ENCODE results near the gene PBOV1. TPM values are rescaled to one million over a fixed set of nuclear protein-coding genes. Genes with fewer than 3 reads are reported as not detected.

Gene PBOV1
- total RNA-seq, 1 experiment from 2014 or later: not detected

DNA sequence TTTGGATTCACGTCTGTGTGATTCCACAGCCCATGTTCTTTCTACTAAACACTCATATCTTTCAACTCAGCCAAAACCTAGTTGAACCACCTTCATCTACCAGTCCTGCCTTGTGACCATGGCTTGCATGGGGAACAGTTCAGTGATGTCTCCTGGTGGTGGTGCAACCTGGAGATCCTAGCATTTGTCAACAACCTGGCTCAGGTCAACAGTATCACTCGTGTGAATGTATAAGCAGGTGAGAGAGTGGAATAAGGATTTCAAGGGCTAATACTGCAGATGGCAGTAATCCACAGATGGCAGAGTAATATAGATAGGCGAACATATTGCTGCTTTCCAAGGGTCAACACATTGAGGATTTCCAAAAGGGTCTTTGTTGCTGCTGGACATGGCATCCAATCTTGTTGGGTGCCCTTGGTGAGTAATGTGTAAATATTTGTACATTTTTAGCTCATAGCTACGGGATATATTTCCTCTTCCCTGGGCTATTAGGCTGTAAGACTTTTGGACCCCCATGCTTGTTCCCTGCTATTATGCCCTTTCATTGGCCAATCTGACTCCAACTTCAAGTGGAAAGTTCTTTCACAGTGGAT, 13.4 kb downstream of the PBOV1 start:
- Histone ChIP-seq H3K4me1 (replicated peaks; ENCODE audit: insufficient read depth) (no peaks in the 10 kb centered on the region), H3K36me3 (ENCODE audit: low read depth) (peaks cover 3% of the 10 kb centered on the region; the same call in 1 of the 2 replicates), H3K79me2 (ENCODE audit: low read depth) (no peaks in the 10 kb centered on the region), H3K27ac (no peak overlapping the region), H3K27me3 (ENCODE audit: insufficient read depth, low read depth) (no peaks in the 10 kb centered on the region), H3K4me3 (no peak overlapping the region), H3K4me2 (no peak overlapping the region), H3F3A (ENCODE audit: insufficient read depth, low read depth) (no peaks in the 10 kb centered on the region), H4K20me1 (ENCODE audit: insufficient read depth) (no peaks in the 10 kb centered on the region), H3K9me3 (ENCODE audit: insufficient read depth, low read depth) (no peaks in the 10 kb centered on the region; the same call in 1 of the 2 replicates), H2AFZ (no peak overlapping the region), H3K9me2 (ENCODE audit: insufficient read depth) (no peaks in the 10 kb centered on the region)
- ChIA-PET POLR2A (ENCODE audit: unreplicated experiment) (interaction anchor here (0.7 kb wide), 1 partner anchor 198 kb away, joined by 10 read pairs; no protein-coding TSS in a partner anchor), CTCF (no interaction called here)
- no TSS peak for BruUV-seq (replicated peaks)
- intact Hi-C loops (cut with micrococcal nuclease; ENCODE audit: unreplicated experiment): no loop called here
- no peak for DNase-seq
- TF ChIP-seq EZH2 (IDR thresholded peaks at IDR 0.05; ENCODE audit: low read depth): no peak
- TF ChIP-seq, protein P1, sequence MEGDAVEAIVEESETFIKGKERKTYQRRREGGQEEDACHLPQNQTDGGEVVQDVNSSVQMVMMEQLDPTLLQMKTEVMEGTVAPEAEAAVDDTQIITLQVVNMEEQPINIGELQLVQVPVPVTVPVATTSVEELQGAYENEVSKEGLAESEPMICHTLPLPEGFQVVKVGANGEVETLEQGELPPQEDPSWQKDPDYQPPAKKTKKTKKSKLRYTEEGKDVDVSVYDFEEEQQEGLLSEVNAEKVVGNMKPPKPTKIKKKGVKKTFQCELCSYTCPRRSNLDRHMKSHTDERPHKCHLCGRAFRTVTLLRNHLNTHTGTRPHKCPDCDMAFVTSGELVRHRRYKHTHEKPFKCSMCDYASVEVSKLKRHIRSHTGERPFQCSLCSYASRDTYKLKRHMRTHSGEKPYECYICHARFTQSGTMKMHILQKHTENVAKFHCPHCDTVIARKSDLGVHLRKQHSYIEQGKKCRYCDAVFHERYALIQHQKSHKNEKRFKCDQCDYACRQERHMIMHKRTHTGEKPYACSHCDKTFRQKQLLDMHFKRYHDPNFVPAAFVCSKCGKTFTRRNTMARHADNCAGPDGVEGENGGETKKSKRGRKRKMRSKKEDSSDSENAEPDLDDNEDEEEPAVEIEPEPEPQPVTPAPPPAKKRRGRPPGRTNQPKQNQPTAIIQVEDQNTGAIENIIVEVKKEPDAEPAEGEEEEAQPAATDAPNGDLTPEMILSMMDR (conservative IDR thresholded peaks at IDR 0.05): no peak

DNA sequence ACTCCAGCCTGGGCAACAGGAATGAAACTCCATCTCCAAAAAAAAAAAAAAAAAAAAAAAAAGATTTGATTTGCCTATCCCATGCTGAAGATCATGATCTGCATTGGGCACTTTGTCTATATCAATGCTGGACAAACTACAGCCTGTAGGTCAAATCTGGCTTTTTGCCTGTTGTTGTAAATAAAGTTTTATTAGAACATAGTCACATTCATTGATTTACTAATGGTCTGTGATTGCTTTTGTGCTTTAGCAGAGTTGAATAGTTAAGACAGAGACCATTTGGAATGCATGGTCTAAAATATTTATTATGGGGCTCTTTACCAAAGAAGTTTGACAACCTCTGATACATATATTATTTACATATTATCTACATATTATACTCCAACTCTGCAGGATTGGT, 14.0 kb downstream of the PBOV1 start:
- H3F3A ChIP-seq (ENCODE audit: insufficient read depth, low read depth): no peaks in the 10 kb centered on the region
- CTCF ChIA-PET: no interaction called here
- H3K27me3 ChIP-seq (ENCODE audit: insufficient read depth, low read depth): no peaks in the 10 kb centered on the region
- H3K4me1 ChIP-seq (replicated peaks; ENCODE audit: insufficient read depth): no peaks in the 10 kb centered on the region
- H3K4me2 ChIP-seq: no peak overlapping the region
- TF ChIP-seq EZH2 (IDR thresholded peaks at IDR 0.05; ENCODE audit: low read depth): no peak
- TF ChIP-seq, protein P1 (conservative IDR thresholded peaks at IDR 0.05): no peak
- no peak for DNase-seq
- no TSS peak for BruUV-seq (replicated peaks)
- H3K79me2 ChIP-seq (ENCODE audit: low read depth): 0 out of 2 replicates have a peak, but pooled peaks cover under 1% of the 10 kb centered on the region
- POLR2A ChIA-PET (ENCODE audit: unreplicated experiment): interaction anchor here (0.7 kb wide), 1 partner anchor 198 kb away, joined by 10 read pairs; no protein-coding TSS in a partner anchor
- no peak overlapping the region for H2AFZ ChIP-seq
- H3K9me3 ChIP-seq (ENCODE audit: insufficient read depth, low read depth): no peaks in the 10 kb centered on the region; the same call in 1 of the 2 replicates
- no peaks in the 10 kb centered on the region for H3K9me2 ChIP-seq (ENCODE audit: insufficient read depth)
- H4K20me1 ChIP-seq (ENCODE audit: insufficient read depth): no peaks in the 10 kb centered on the region
- intact Hi-C loops (cut with micrococcal nuclease; ENCODE audit: unreplicated experiment): no loop called here
- H3K4me3 ChIP-seq: no peak overlapping the region
- no peaks in the 10 kb centered on the region for H3K36me3 ChIP-seq (ENCODE audit: low read depth)
- no peak overlapping the region for H3K27ac ChIP-seq

DNA sequence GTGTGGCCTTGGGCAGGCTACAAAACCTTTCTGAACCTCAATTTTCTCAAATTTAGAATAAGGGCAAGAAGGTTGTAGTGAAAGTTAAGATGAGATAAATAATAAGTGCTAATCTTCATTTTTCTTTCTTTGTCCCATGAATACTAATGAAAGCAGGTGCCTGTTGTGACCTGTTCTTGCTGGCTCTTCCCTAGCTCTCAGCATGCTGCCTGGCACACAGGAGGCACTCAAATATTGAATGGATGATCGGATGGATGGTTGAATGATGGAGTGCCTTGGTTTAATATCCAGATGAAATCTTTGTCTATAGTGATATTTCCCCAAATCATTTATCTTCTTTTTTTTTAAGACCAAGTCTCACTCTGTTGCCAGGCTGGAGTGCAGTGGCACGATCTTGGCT, 15.0 kb downstream of the PBOV1 start:
- Histone ChIP-seq H3K36me3 (ENCODE audit: low read depth) (no peaks in the 10 kb centered on the region), H3K9me3 (ENCODE audit: insufficient read depth, low read depth) (no peaks in the 10 kb centered on the region; the same call in 1 of the 2 replicates), H3K4me1 (replicated peaks; ENCODE audit: insufficient read depth) (no peaks in the 10 kb centered on the region), H3F3A (ENCODE audit: insufficient read depth, low read depth) (no peaks in the 10 kb centered on the region), H3K79me2 (ENCODE audit: low read depth) (0 out of 2 replicates have a peak, but pooled peaks cover 9% of the 10 kb centered on the region), H3K4me2 (no peak overlapping the region), H3K4me3 (no peak overlapping the region), H4K20me1 (ENCODE audit: insufficient read depth) (no peaks in the 10 kb centered on the region), H3K27ac (no peak overlapping the region), H2AFZ (no peak overlapping the region), H3K9me2 (ENCODE audit: insufficient read depth) (no peaks in the 10 kb centered on the region), H3K27me3 (ENCODE audit: insufficient read depth, low read depth) (no peaks in the 10 kb centered on the region)
- intact Hi-C loops (cut with micrococcal nuclease; ENCODE audit: unreplicated experiment): no loop called here
- BruUV-seq (replicated peaks): no TSS peak
- DNase-seq: no peak
- ChIA-PET CTCF (no interaction called here), POLR2A (ENCODE audit: unreplicated experiment) (no interaction called here)
- no peak for TF ChIP-seq EZH2 (IDR thresholded peaks at IDR 0.05; ENCODE audit: low read depth)
- TF ChIP-seq, protein P1 (conservative IDR thresholded peaks at IDR 0.05): no peak
